GM21381 (cell line): ENCODE results near the gene ST3GAL4.
"Not testable (repeated sequence)": the region's sequence is repeated elsewhere in the genome, so short reads cannot be mapped to it uniquely, and the experiment has no call there.

ENCODE experiments used
- ATAC-seq: cut with Tn5 transposase; IDR thresholded peaks from one replicate; pipeline ENCODE4 v1.9.1; 2021; ENCODE audit warnings: mild to moderate bottlenecking, moderate library complexity; ENCODE audit not compliant: unreplicated experiment

The ST3GAL4 gene

DNA sequence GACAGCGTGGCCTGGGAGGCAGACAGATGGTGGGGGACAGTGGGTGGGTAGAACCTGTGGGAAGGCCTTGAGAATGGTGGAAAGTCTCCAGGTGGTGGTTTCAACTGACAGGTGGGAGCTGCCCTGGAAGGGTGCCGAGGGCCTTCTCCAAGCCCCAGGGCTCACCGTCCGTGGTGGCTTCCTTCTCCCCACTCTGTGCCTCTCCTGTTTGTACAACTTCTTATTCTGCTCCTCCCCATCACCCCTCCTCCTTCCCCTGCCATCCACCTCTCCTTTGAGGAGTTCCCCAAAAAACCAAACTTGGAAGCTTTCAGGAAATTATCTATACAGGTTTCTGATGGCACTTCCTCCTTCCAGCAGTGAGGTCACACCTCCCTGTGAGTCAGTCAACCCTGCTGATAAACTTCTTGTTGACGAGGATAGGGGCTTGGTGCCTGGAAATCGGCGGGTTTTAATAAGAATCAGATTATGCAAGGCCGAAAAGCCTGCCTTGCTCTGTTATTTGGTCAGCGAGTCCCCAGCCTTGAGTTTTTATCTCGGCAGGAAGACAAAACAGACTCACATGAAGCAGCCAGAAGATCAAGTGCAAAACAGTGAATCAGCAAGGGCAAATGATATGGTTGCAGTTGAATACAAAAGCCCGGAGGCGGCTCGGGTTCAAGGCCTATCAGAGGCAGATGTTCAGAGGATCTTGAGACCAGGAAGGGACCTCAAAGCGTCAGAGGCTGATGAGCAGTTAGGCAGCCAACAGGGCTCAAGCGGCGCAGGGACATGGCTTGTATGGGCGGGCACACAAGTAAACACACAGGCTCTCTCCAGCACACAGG is 9.5 kb upstream of the ST3GAL4 start:
- no peak for ATAC-seq

DNA sequence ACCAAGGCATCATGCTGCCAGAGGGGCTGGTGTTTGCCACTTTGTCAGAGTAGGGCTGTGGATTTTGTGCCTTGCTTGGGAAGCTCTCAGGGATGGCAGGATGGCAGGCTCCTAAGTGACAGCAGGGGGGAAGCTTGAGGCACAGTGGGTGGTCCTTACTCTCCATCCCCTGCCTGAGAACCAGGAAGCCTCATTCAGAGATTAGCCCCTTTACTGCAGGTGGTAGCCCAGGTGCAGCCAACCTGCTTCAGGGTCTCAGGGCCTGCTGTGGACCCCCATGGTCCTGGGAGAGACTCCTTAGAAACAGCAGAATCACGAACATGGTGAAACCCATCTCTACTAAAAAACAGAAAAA is 8.9 kb upstream of the ST3GAL4 start:
- no peak for ATAC-seq

DNA sequence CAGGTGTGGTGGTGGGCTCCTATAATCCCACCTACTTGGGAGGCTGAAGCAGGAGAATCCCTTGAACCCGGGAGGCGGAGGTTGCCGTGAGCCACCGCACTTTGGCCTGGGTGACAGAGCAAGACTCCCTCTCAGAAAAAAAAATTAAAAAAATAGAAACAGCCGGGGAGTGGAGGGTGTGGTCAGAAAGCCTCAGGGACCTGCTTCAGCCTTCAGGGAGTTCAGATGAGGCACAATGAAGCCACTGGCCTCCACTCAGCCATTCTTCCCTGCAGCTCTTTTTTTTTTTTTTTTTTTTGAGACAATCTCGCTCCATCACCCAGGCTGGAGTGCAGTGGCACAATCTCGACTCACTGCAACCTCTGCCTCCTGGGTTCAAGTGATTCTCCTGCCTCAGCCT is 8.5 kb upstream of the ST3GAL4 start:
- ATAC-seq, result not testable (repeated sequence)

GRCh38 chr11:126347751-126348668 is 7.5 kb upstream of the ST3GAL4 start:
- ATAC-seq, result no peak

DNA sequence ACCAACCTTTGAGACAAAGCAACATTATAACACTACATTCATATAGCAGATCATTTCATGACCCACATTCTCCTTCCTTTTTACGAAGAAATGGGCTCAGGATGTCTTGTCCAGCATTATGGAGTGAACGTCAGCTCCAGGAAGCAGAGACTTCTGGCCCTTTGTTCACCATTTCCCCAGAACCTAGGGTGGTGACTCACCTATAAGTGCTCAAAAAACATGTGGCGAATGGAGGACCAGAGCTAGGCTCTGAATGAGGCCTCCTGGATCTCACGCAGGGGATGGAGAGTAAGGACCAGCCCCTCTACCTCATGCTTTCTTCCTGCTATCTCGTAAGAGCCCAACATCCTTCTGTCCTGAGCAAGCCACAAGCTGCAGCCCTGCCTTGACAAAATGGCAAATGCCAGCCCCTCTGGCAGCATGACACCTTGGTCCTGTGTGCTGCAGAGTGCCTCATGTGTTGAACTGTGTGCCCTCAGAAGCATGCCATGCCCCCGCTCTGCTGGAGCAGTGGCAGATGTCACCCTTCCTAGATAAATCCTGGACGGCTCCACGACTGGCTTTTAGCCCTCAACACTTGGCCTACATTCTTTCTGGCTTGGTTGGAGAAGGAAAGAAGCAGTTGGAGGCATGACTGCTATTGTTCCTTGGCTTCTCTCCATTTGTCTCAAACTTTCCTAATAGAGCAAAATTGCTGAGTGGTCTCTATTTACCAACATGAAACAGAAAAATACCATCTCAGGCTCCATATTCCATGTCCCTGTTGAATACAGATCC is 6.5 kb upstream of the ST3GAL4 start:
- ATAC-seq, result no peak

DNA sequence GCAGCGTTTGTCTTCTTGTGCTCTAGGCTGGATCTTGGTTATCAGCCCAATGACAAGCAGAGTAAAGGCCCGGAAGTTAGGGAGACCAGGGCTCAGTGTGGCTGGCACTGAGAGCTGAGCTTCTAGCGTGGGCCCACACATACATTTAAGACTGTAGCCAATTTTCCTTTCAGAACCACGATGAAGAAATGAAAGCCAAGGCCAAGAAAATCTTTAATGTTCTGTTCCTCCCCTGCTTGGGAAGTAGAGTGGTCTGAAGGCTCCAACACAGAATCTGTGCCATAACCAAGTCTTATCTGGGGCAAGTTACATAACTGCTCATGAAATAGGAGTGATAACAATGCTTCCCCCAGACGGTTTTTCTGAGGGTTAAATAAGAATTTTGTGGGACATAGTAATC is 4.7 kb upstream of the ST3GAL4 start:
- no peak for ATAC-seq

DNA sequence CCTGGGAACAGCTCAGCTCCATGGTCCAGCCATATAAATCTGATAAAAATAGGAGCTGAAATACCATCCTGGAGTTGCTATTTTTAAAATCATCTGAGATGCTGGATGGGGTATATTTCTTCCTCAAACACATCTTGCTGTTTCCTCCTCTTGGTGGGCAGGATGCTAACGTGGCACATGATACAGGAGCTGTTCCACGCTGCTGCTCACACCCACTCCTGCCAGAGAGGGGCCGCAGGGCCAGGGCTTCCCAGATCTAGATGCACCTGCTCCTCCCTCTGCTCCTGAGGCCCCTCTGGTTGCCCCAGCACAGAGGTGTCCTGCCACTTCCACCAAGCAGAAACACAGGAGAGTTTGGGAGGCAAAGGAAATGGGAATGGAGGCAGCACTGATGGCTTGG is 3.3 kb upstream of the ST3GAL4 start:
- no peak for ATAC-seq

GRCh38 chr11:126352934-126353801 is 2.3 kb upstream of the ST3GAL4 start:
- ATAC-seq, result no peak

DNA sequence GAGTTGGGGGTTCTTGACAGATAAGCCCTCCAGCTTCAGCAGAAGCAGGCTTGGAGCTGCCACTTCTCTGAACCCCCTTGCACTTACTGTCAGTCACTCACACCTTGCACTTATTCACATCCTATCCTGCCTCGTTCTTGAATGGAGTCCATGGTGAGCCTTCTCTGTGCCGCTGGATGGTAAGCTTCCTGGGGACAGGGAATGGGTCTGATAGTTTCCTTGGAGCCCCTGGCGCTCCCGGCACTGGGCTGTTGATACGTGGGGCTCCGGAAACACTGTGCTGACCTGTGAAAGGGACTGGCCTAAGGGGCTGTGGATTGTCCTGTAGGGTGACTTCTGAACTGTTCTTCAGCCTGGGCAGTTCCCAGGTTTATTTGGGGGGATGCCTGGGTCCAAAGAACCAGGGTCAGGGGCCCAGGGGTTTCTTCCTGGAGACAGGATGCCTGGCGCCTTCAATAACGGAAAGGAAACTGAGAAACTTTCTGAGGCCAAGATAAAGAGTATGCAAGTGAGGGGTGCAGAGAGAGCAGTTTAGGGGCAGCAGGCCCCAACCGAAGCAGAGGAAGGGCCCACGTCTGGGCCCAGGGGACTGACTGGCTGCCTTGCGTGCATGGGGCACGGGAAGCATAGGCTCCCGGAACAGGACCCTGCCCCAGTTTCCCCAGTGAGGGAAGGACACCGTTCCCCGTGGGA is 709 bp upstream of the ST3GAL4 start:
- peak; percentile 32 for ATAC-seq

DNA sequence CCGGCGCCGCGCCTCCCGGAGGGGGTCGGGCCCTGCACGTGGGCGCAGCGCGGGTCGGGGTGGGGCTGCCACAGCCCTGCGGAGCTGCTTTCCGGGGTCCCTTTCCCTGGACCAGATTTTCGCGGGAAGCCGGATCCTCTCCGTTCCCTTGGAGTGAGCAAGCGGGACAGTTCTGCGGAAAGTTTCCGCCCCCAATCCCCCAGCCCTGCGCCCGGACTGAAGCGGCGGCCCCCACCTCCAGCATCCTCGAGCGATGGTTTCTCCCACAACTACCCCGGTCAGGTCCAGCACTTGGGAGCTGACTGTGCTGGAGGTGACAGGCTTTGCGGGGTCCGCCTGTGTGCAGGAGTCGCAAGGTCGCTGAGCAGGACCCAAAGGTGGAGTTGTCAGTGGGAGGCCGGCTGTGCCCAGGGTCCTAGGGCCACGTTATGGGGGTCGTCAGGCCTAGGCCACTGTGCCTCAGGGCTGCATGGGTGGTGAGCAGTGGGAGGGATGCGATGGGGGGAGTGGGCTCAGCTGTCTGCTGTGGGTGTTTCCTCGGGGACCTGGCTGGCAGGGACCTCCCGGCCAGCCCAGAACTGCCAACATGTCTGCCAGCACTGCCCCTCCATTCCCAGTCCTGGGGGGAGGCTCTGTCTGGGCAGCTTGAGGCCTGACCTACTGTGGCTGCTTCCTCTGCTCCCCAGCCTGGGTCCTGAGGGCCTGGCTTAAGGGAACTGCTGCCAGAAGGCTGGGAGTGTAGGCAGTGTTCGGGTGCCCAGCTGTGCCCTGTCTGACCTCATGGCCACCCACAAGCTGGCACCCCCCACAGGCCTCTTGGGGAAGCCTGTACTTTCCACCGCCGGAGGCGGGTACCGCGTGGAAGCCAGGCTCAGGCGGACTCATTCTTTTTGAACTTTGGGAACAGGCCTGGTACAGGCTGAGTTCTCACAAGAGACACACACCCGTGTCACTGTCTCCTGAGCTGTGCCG is 726 bp downstream of the ST3GAL4 start:
- ATAC-seq, result peak; percentile 8

DNA sequence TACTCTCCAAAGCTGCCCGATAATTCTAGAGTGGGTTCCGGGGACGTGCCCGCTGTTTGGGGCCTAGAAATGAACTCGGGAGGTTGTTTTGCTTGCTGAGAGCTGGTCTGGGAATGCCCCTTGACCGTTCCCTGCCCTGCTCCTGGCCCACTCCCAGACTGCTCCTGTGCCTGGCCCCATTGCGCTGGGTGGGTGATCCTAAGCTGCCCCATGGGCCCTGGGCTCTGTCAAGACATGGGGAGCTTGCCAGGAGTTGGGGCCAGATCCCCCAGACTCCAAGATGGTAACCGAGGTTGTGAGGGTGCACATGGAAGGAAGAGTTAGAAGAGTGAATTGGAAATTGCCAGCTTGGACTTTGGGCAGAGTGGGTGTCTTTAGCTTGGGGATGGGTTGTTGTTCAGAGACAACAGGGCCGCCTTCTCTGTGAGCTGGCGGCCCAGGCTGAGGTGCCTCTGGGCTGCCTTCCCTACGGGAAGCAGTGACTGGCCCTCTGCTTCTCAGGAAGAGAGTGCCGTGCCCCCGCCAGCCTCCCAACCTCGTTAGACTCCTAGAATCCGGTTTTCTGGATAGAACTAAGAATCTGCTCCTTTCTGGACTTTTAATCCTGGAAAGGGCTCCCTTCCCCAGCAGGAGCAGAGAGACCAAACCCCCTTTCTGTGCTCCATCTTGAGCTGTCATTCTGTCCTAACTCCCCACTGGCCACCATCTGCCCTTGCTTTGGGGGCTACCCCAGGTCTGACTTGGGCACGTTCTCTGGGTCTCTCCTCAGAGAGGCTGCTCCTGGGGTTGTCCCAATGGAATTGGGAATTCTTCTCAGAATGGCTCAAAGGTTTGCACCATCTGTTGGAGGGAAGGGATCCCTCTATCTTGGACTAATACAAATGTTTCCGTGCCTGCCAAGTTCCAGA is 1.8 kb downstream of the ST3GAL4 start:
- no peak for ATAC-seq

GRCh38 chr11:126357969-126358762 is 2.7 kb downstream of the ST3GAL4 start:
- no peak for ATAC-seq

GRCh38 chr11:126358763-126359160 is 3.3 kb downstream of the ST3GAL4 start:
- ATAC-seq, result no peak

- ATAC-seq, result no peak
Observed at GRCh38 chr11:126359431-126360048, 4.1 kb downstream of the ST3GAL4 start.

- no peak for ATAC-seq
Observed at GRCh38 chr11:126360049-126360446, 4.6 kb downstream of the ST3GAL4 start.

DNA sequence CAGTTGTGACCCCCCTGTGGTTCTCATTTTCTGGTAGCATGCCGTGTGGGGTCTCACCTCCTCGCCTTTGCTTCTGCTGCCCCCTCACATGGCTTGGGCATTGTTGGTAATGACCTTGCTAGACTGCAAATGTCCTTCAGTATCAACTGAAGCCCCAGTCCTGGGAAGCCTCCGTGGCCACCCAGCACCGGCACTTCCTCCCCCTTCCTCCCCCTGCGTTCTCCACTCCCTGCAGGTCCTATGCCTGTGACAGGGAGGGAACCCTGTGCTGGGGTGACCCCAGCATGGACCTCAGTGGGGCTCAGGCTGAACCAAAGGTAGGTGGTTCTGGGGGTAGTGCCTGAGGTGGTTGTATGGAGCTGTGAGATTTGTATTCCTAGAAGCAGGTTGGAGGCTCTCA is 5.9 kb downstream of the ST3GAL4 start:
- ATAC-seq, result no peak
